GM19023 (cell line): ENCODE measurements around the gene TPM2.

Experiments
- ATAC-seq: cut with Tn5 transposase; IDR thresholded peaks from one replicate; pipeline ENCODE4 v1.9.1; 2021; ENCODE audit warnings: mild to moderate bottlenecking, moderate library complexity; ENCODE audit not compliant: unreplicated experiment

TPM2 gene

DNA sequence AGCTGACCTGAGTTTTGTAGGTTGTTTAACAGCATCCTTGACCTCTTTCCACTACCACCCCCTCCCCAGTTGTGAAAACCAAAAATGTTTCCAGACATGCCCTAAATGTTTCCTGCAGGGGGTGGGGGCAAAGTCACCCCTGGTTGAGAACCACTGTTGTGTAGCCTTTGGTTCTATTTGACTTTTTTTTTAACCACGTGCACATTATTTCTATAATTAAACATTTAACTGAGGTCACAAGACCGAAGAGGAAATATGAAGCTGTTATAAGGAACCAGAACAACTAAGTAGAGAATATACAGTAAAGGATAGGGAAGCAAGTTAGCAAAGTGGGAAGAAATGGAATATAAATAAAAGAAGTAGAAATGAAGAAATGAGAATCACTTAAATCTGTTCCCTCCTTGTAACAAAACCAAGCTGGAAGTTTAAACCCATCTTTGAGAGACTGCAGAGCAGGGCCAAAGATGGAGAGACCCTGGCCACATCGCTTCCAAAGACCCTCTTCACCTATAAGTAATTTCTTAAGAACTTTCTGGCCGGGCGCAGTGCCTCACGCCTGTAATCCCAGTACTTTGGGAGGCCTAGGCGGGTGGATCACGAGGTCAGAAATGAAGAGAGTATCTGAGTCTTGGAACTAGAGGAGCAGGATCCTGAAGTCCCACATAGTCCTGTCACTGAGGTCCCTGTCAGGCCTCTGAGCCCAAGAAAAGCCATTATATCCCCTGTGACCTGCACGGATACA lies 53.4 kb downstream of the TPM2 start:
- ATAC-seq = no peak

GRCh38 chr9:35635730-35636129 lies 54.0 kb downstream of the TPM2 start:
- no peak for ATAC-seq
